WTC11 (cell line): ENCODE data around the gene RABL3. TPM values are rescaled to one million over a fixed set of nuclear protein-coding genes. Genes with fewer than 3 reads are reported as not detected.

Experiments used
- ATAC-seq: fragments of 200-7000 bp; cut with Tn5 transposase; 2 replicates; pipeline ENCODE4 v1.10.0; 2021; ENCODE audit warnings: mild to moderate bottlenecking, moderate library complexity
- CTCF ChIA-PET: fragments of 300-600 bp; sonication (Branson Sonifier 250); formaldehyde crosslinking; loops from one replicate; lab custom pipeline; 2021; ENCODE audit warnings: antibody characterized with exemption; lab: Charles Lee
- POLR2A ChIA-PET: fragments of 350-600 bp; sonication (Branson Sonifier 250); formaldehyde crosslinking; loops from one replicate; lab custom pipeline; 2021; ENCODE audit warnings: antibody characterized with exemption; lab: Charles Lee
- DNase-seq: peaks from one replicate; pipeline ENCODE4 v3.0.0; 2021; ENCODE audit warnings: low spot score
- H3K27ac Mint-ChIP-seq: 2 replicates; pipeline ENCODE4 v1.8.0; 2021; ENCODE audit warnings: mixed read lengths
- H3K27me3 Mint-ChIP-seq: 2 replicates; pipeline ENCODE4 v1.8.0; 2021; ENCODE audit warnings: low read depth, mild to moderate bottlenecking, moderate library complexity, mixed read lengths
- H3K36me3 Mint-ChIP-seq: 2 replicates; pipeline ENCODE4 v1.8.0; 2021; ENCODE audit warnings: mixed read lengths
- H3K4me1 Mint-ChIP-seq: 2 replicates; pipeline ENCODE4 v1.8.0; 2022; ENCODE audit warnings: mixed read lengths
- H3K4me3 Mint-ChIP-seq: 2 replicates; pipeline ENCODE4 v1.8.0; 2021; ENCODE audit warnings: mild to moderate bottlenecking, moderate library complexity, mixed read lengths
- H3K9me3 Mint-ChIP-seq: 2 replicates; pipeline ENCODE4 v1.8.0; 2021; ENCODE audit warnings: mixed read lengths
- AFF4 ChIP-seq: sonication (generic); formaldehyde crosslinking; IDR thresholded peaks from 2 replicates; pipeline ENCODE4 v1.8.1; 2023; ENCODE audit warnings: mild to moderate bottlenecking, missing genetic modification reagents, borderline replicate concordance
- AR ChIP-seq: fragments of 250-450 bp; sonication (Bioruptor Pico); IDR thresholded peaks from 2 replicates; pipeline ENCODE4 v1.9.0; 2021; ENCODE audit warnings: mild to moderate bottlenecking
- E2F1 ChIP-seq: sonication (generic); formaldehyde crosslinking; IDR thresholded peaks from 2 replicates; pipeline ENCODE4 v1.8.0; 2022; ENCODE audit warnings: mild to moderate bottlenecking, missing genetic modification reagents
- E2F4 ChIP-seq: sonication (generic); formaldehyde crosslinking; IDR thresholded peaks from 2 replicates; pipeline ENCODE4 v1.8.1; 2022; ENCODE audit warnings: low read depth, mild to moderate bottlenecking, moderate library complexity, missing genetic modification reagents, borderline replicate concordance
- E2F5 ChIP-seq: sonication (generic); formaldehyde crosslinking; IDR thresholded peaks from 2 replicates; pipeline ENCODE4 v1.8.1; 2022; ENCODE audit warnings: mild to moderate bottlenecking, moderate library complexity, missing genetic modification reagents
- EMX1 ChIP-seq: fragments of 250-450 bp; sonication (Bioruptor Pico); IDR thresholded peaks from 2 replicates; pipeline ENCODE4 v1.8.0; 2021; ENCODE audit warnings: mild to moderate bottlenecking
- ESRRA ChIP-seq: sonication (generic); formaldehyde crosslinking; IDR thresholded peaks from 2 replicates; pipeline ENCODE4 v1.8.1; 2022; ENCODE audit warnings: mild to moderate bottlenecking, missing genetic modification reagents, borderline replicate concordance
- ETV6 ChIP-seq: sonication (generic); formaldehyde crosslinking; IDR thresholded peaks from 2 replicates; pipeline ENCODE4 v1.8.1; 2022; ENCODE audit warnings: mild to moderate bottlenecking, missing genetic modification reagents
- KAT7 ChIP-seq: sonication (generic); formaldehyde crosslinking; IDR thresholded peaks from 2 replicates; pipeline ENCODE4 v1.8.1; 2023; ENCODE audit warnings: missing genetic modification reagents, mild to moderate bottlenecking, borderline replicate concordance
- NFATC4 ChIP-seq: fragments of 250-450 bp; sonication (Bioruptor Pico); IDR thresholded peaks from 2 replicates; pipeline ENCODE4 v1.9.0; 2021; ENCODE audit warnings: mild to moderate bottlenecking
- NR1H2 ChIP-seq: sonication (generic); formaldehyde crosslinking; IDR thresholded peaks from 2 replicates; pipeline ENCODE4 v1.9.0; 2021; ENCODE audit warnings: mild to moderate bottlenecking, moderate library complexity, missing genetic modification reagents
- NR2C2 ChIP-seq: sonication (generic); formaldehyde crosslinking; IDR thresholded peaks from 2 replicates; pipeline ENCODE4 v1.8.0; 2022; ENCODE audit warnings: mild to moderate bottlenecking, missing genetic modification reagents
- PRRX2 ChIP-seq: fragments of 250-450 bp; sonication (Bioruptor Pico); IDR thresholded peaks from 2 replicates; pipeline ENCODE4 v1.8.0; 2021; ENCODE audit warnings: mild to moderate bottlenecking
- RORB ChIP-seq: fragments of 250-450 bp; sonication (Bioruptor Pico); IDR thresholded peaks from 2 replicates; pipeline ENCODE4 v1.9.0; 2021; ENCODE audit warnings: mild to moderate bottlenecking
- SMAD4 ChIP-seq: sonication (generic); formaldehyde crosslinking; IDR thresholded peaks from 2 replicates; pipeline ENCODE4 v1.8.0; 2022; ENCODE audit warnings: mild to moderate bottlenecking, missing genetic modification reagents
- TEAD1 ChIP-seq: sonication (generic); formaldehyde crosslinking; IDR thresholded peaks from 2 replicates; pipeline ENCODE4 v1.8.0; 2022; ENCODE audit warnings: mild to moderate bottlenecking, missing genetic modification reagents
- ZNF138 ChIP-seq: sonication (generic); formaldehyde crosslinking; conservative IDR thresholded peaks from 2 replicates; pipeline ENCODE4 v1.8.1; 2022; ENCODE audit warnings: mild to moderate bottlenecking, moderate library complexity, missing genetic modification reagents
- ZNF512 ChIP-seq: sonication (generic); formaldehyde crosslinking; IDR thresholded peaks from 2 replicates; pipeline ENCODE4 v1.8.1; 2022; ENCODE audit warnings: missing genetic modification reagents, borderline replicate concordance
- total RNA-seq: library from RNA; stranded (reverse); gene quantifications from 3 replicates; pipeline ENCODE4 v1.2.3, GENCODE V29; 2021

Gene RABL3
- total RNA-seq, 1 experiment from 2014 or later = 18.2 TPM

- TF ChIP-seq AR (CRISPR knock-in tag) (no peak), SMAD4 (CRISPR knock-in tag) (no peak), EMX1 (CRISPR knock-in tag) (no peak), KAT7 (CRISPR knock-in tag) (no peak), ETV6 (CRISPR knock-in tag) (no peak), RORB (CRISPR knock-in tag) (no peak), ESRRA (CRISPR knock-in tag) (no peak)
Measured at GRCh38 chr3:120708408-120708807, 33.9 kb downstream of the RABL3 start (continued).

- no peak for ATAC-seq
Measured at GRCh38 chr3:120706950-120707349, 35.4 kb downstream of the RABL3 start.

More at GRCh38 chr3:120706950-120707349, 35.4 kb downstream of the RABL3 start:
- H3K27me3 Mint-ChIP-seq = no peaks in the 10 kb centered on the region
- no peak overlapping the region for H3K27ac Mint-ChIP-seq
- no peak overlapping the region for H3K4me3 Mint-ChIP-seq
- CTCF ChIA-PET = no interaction called here
- TF ChIP-seq TEAD1 (CRISPR knock-in tag) = no peak
- TF ChIP-seq E2F1 (CRISPR knock-in tag) = no peak
- TF ChIP-seq ZNF512 = no peak
- TF ChIP-seq AFF4 (CRISPR knock-in tag) = no peak
- no peak for TF ChIP-seq ZNF138 (CRISPR knock-in tag)
- TF ChIP-seq E2F5 = no peak
- no peak for TF ChIP-seq NR2C2
- TF ChIP-seq PRRX2 (CRISPR knock-in tag) = no peak
- no peak for TF ChIP-seq E2F4 (CRISPR knock-in tag)
- no peak for TF ChIP-seq NR1H2 (CRISPR knock-in tag)
- TF ChIP-seq NFATC4 (CRISPR knock-in tag) = no peak
- DNase-seq = no peak
- POLR2A ChIA-PET = no interaction called here
- H3K36me3 Mint-ChIP-seq = peaks cover 16% of the 10 kb centered on the region
- H3K9me3 Mint-ChIP-seq = peaks cover 12% of the 10 kb centered on the region
- H3K4me1 Mint-ChIP-seq = peaks cover 3% of the 10 kb centered on the region; the same call in 1 of the 2 replicates
